HCT116 (cell line): ENCODE results near the gene MIDN. TPM values are rescaled to one million over a fixed set of nuclear protein-coding genes. Genes with fewer than 3 reads are reported as not detected.

ENCODE experiments used
- ATAC-seq: fragments of 200-7000 bp; cut with Tn5 transposase; 2 replicates; pipeline ENCODE4 v1.9.1; 2020; ENCODE audit warnings: mild to moderate bottlenecking, moderate library complexity
- BruUV-seq: library from RNA; stranded (reverse); fragments of 400-500 nt; replicated peaks from 2 replicates; lab custom pipeline; 2021; lab: Mats Ljungman, UMichigan
- CTCF ChIA-PET: fragments of 300-600 bp; sonication (Branson Sonifier 250); formaldehyde crosslinking; loops from one replicate; lab custom pipeline; 2021; ENCODE audit warnings: antibody characterized with exemption; lab: Charles Lee
- POLR2A ChIA-PET: fragments of 300-600, 350-600 bp; sonication (Branson Sonifier 250); formaldehyde crosslinking; loops from one replicate; lab custom pipeline; 2021; ENCODE audit warnings: antibody characterized with exemption; lab: Charles Lee
- RAD21 ChIA-PET, 2 experiments: fragments of 300-600 bp; sonication (Branson Sonifier 250); formaldehyde crosslinking; loops; one replicate each; lab custom pipeline; 2023; ENCODE audit warnings: low total read pairs in 2 of 2; ENCODE audit not compliant: uncharacterized antibody in 2 of 2, unreplicated experiment in 2 of 2, low non-redundant PET in 1 of 2; lab: Charles Lee
- DNase-seq: peaks from one replicate; pipeline ENCODE4 v3.0.0-alpha.2; 2010; ENCODE audit warnings: low read depth, low spot score
- H2AFZ ChIP-seq: fragments of 200-600 bp; shearing (Covaris generic), sonication (generic); 2 replicates; pipeline ENCODE4 v1.6.1; 2017; ENCODE audit warnings: low read depth, mixed run types, mixed read lengths, antibody characterized with exemption, low read length; ENCODE audit not compliant: poor library complexity, severe bottlenecking
- H3K27ac ChIP-seq: 2 replicates; pipeline ENCODE4 v1.5.1; 2012; ENCODE audit warnings: low read depth, low read length
- H3K27me3 ChIP-seq: fragments of 200-600 bp; sonication (generic); 2 replicates; pipeline ENCODE4 v1.6.1; 2016; ENCODE audit warnings: mixed run types, low read length, mixed read lengths; ENCODE audit not compliant: insufficient read depth
- H3K36me3 ChIP-seq, 2 experiments: fragments of 200-500 bp in 1 of 2; fragments of 200-600 bp in 1 of 2; sonication (Bioruptor generic) in 1 of 2; sonication (generic) in 1 of 2; 2 replicates each; pipeline versions ENCODE4 v1.5.1 to v1.6.1; 2014 to 2016; ENCODE audit warnings: low read length in 2 of 2, inconsistent platforms in 1 of 2, mixed read lengths in 1 of 2, mixed run types in 1 of 2; ENCODE audit not compliant: insufficient read depth in 2 of 2, control insufficient read depth in 1 of 2
- H3K4me1 ChIP-seq, 2 experiments: fragments of 200-600 bp in 1 of 2; sonication (generic) in 1 of 2; 2 replicates each; pipeline versions ENCODE4 v1.5.1 to v1.6.1; 2012 to 2017; ENCODE audit warnings: low read length in 2 of 2, inconsistent platforms in 1 of 2, mild to moderate bottlenecking in 1 of 2, mixed read lengths in 1 of 2, mixed run types in 1 of 2, moderate library complexity in 1 of 2; ENCODE audit not compliant: insufficient read depth in 2 of 2, control insufficient read depth in 1 of 2
- H3K4me2 ChIP-seq: fragments of 200-600 bp; sonication (generic); 2 replicates; pipeline ENCODE4 v1.6.1; 2017; ENCODE audit warnings: mixed run types, low read length, mixed read lengths
- H3K4me3 ChIP-seq, 2 experiments: fragments of 200-600 bp in 1 of 2; sonication (generic) in 1 of 2; replicated peaks in 1 of 2; 2 replicates each; pipeline ENCODE4 v1.5.1; 2011 to 2016; ENCODE audit warnings: low read length in 2 of 2, control low read depth in 1 of 2, low read depth in 1 of 2, mild to moderate bottlenecking in 1 of 2, mixed read lengths in 1 of 2, mixed run types in 1 of 2
- H3K79me2 ChIP-seq: fragments of 200-600 bp; sonication (generic); 2 replicates; pipeline ENCODE4 v1.6.1; 2017; ENCODE audit warnings: mild to moderate bottlenecking, mixed run types, low read length, moderate library complexity, mixed read lengths; ENCODE audit not compliant: insufficient read depth
- H3K9ac ChIP-seq: fragments of 200-600 bp; sonication (generic); 2 replicates; pipeline ENCODE4 v1.6.1; 2016; ENCODE audit warnings: low read length, mixed read lengths
- H3K9me2 ChIP-seq: fragments of 200-600 bp; sonication (generic), shearing (Covaris generic); 2 replicates; pipeline ENCODE4 v1.6.1; 2017; ENCODE audit warnings: mixed run types, mild to moderate bottlenecking, moderate library complexity; ENCODE audit not compliant: insufficient read depth
- H3K9me3 ChIP-seq, 2 experiments: fragments of 200-500 bp in 1 of 2; fragments of 200-600 bp in 1 of 2; sonication (Bioruptor generic) in 1 of 2; sonication (generic) in 1 of 2; 2 replicates each; pipeline ENCODE4 v1.6.1; 2014 to 2017; ENCODE audit warnings: low read length in 2 of 2, mixed read lengths in 2 of 2, inconsistent platforms in 1 of 2, low read depth in 1 of 2, mild to moderate bottlenecking in 1 of 2, mixed run types in 1 of 2, moderate library complexity in 1 of 2; ENCODE audit not compliant: control insufficient read depth in 1 of 2, insufficient read depth in 1 of 2
- H4K20me1 ChIP-seq: fragments of 200-600 bp; sonication (generic), shearing (Covaris generic); 2 replicates; pipeline ENCODE4 v1.6.1; 2017; ENCODE audit warnings: mixed run types, mild to moderate bottlenecking, moderate library complexity; ENCODE audit not compliant: insufficient read depth
- ATF3 ChIP-seq: IDR thresholded peaks from 2 replicates; pipeline ENCODE4 v1.6.1; 2012
- CEBPB ChIP-seq: IDR thresholded peaks from 2 replicates; pipeline ENCODE4 v1.6.1; 2012; ENCODE audit warnings: low read depth
- EGR1 ChIP-seq: IDR thresholded peaks from 2 replicates; pipeline ENCODE4 v1.6.1; 2012; ENCODE audit warnings: low read depth
- ELF1 ChIP-seq: IDR thresholded peaks from 2 replicates; pipeline ENCODE4 v1.6.1; 2012; ENCODE audit warnings: low read depth, borderline replicate concordance
- FOSL1 ChIP-seq: IDR thresholded peaks from 2 replicates; pipeline ENCODE4 v1.6.1; 2012; ENCODE audit warnings: low read depth
- POLR2A ChIP-seq: IDR thresholded peaks from 2 replicates; pipeline ENCODE4 v1.7.0; 2011; ENCODE audit warnings: borderline replicate concordance; ENCODE audit not compliant: insufficient read depth, insufficient read length; ENCODE audit errors: extremely low read depth
- RAD21 ChIP-seq: IDR thresholded peaks from 2 replicates; pipeline ENCODE4 v1.6.1; 2012; ENCODE audit warnings: low read depth, mild to moderate bottlenecking
- REST ChIP-seq: IDR thresholded peaks from 2 replicates; pipeline ENCODE4 v1.6.1; 2012; ENCODE audit warnings: low read depth
- SP1 ChIP-seq: IDR thresholded peaks from 2 replicates; pipeline ENCODE4 v1.6.1; 2012; ENCODE audit warnings: low read depth
- TCF7L2 ChIP-seq: IDR thresholded peaks from 2 replicates; pipeline ENCODE4 v1.7.0; 2011; ENCODE audit warnings: borderline replicate concordance, inconsistent platforms; ENCODE audit not compliant: insufficient read depth, insufficient read length; ENCODE audit errors: extremely low read depth
- YY1 ChIP-seq: IDR thresholded peaks from 2 replicates; pipeline ENCODE4 v1.6.1; 2011; ENCODE audit warnings: low read length, low read depth, moderate library complexity, mild to moderate bottlenecking; ENCODE audit not compliant: insufficient replicate concordance; ENCODE audit errors: extremely low read depth
- ZBTB33 ChIP-seq: IDR thresholded peaks from 2 replicates; pipeline ENCODE4 v1.6.1; 2011; ENCODE audit warnings: mild to moderate bottlenecking, low read length, moderate library complexity; ENCODE audit not compliant: insufficient replicate concordance; ENCODE audit errors: extremely low read depth
- ZNF274 ChIP-seq: fragments of 200-500 bp; sonication (Bioruptor generic); IDR thresholded peaks from 2 replicates; pipeline ENCODE4 v1.6.1; 2014; ENCODE audit warnings: mild to moderate bottlenecking, low read depth, low read length, inconsistent platforms
- intact Hi-C: fragments of 100-400 bp; cut with micrococcal nuclease; formaldehyde crosslinking; loops from 2 replicates; pipeline ENCODE4 v1.10.0; 2022
- total RNA-seq: library from RNA; stranded (reverse); gene quantifications from one replicate; pipeline ENCODE4 v1.2.1, GENCODE V29; 2021; ENCODE audit not compliant: unreplicated experiment
- TF ChIP-seq, protein P1 (sequence below), 3 experiments: fragments of 200-600 bp in 1 of 3; sonication (generic) in 1 of 3; IDR thresholded peaks in 2 of 3; conservative IDR thresholded peaks in 1 of 3; 2 replicates each; pipeline ENCODE4 v1.5.1; 2012 to 2017; ENCODE audit warnings: low read depth in 2 of 3, low read length in 2 of 3, antibody characterized with exemption in 1 of 3, borderline replicate concordance in 1 of 3, control low read depth in 1 of 3, mild to moderate bottlenecking in 1 of 3, mixed read lengths in 1 of 3, mixed run types in 1 of 3, moderate library complexity in 1 of 3; ENCODE audit not compliant: insufficient read depth in 1 of 3
- TF ChIP-seq, protein P2 (sequence below): IDR thresholded peaks from 2 replicates; pipeline ENCODE4 v1.6.1; 2012

The MIDN gene
- total RNA-seq, 1 experiment from 2014 or later: 146 TPM

GRCh38 chr19:1300744-1301490, 52.5 kb downstream of the MIDN start:
- POLR2A ChIA-PET: no interaction called here
- no peak overlapping the region for H2AFZ ChIP-seq
- H3K9ac ChIP-seq: no peak overlapping the region
- H3K9me3 ChIP-seq: no peaks in the 10 kb centered on the region
- no peak overlapping the region for H3K4me2 ChIP-seq
- no TSS peak for BruUV-seq
- no peak for ATAC-seq
- intact Hi-C loops: no loop called here
- DNase-seq: no peak
- H3K27me3 ChIP-seq: no peaks in the 10 kb centered on the region
- H3K9me2 ChIP-seq: no peaks in the 10 kb centered on the region
- no peaks in the 10 kb centered on the region for H3K36me3 ChIP-seq
- CTCF ChIA-PET: interaction anchor here (0.6 kb wide), 1 partner anchor 11 kb away, joined by 3 read pairs; no protein-coding TSS in a partner anchor
- no peak overlapping the region for H3K4me3 ChIP-seq
- peaks cover 2% of the 10 kb centered on the region in 2 experiments; a peak in 2 of 4 replicates for H3K4me1 ChIP-seq
- no peak for TF ChIP-seq CEBPB
- no peak for TF ChIP-seq ZNF274
- TF ChIP-seq, protein P1, sequence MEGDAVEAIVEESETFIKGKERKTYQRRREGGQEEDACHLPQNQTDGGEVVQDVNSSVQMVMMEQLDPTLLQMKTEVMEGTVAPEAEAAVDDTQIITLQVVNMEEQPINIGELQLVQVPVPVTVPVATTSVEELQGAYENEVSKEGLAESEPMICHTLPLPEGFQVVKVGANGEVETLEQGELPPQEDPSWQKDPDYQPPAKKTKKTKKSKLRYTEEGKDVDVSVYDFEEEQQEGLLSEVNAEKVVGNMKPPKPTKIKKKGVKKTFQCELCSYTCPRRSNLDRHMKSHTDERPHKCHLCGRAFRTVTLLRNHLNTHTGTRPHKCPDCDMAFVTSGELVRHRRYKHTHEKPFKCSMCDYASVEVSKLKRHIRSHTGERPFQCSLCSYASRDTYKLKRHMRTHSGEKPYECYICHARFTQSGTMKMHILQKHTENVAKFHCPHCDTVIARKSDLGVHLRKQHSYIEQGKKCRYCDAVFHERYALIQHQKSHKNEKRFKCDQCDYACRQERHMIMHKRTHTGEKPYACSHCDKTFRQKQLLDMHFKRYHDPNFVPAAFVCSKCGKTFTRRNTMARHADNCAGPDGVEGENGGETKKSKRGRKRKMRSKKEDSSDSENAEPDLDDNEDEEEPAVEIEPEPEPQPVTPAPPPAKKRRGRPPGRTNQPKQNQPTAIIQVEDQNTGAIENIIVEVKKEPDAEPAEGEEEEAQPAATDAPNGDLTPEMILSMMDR (IDR thresholded peaks at IDR 0.05 in 2 of 3, conservative IDR thresholded peaks at IDR 0.05 in 1 of 3; ENCODE audit: borderline replicate concordance in 1 of 3, insufficient read depth in 1 of 3, low read depth in 2 of 3, low read length in 2 of 3): no peak
- TF ChIP-seq YY1: no peak
- no peak for TF ChIP-seq REST
- no peak for TF ChIP-seq FOSL1
- TF ChIP-seq SP1: no peak
- no peak for TF ChIP-seq TCF7L2
- no peak for TF ChIP-seq ELF1
- TF ChIP-seq, protein P2, sequence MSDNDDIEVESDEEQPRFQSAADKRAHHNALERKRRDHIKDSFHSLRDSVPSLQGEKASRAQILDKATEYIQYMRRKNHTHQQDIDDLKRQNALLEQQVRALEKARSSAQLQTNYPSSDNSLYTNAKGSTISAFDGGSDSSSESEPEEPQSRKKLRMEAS: no peak
- no peak for TF ChIP-seq RAD21
- no peak for TF ChIP-seq ATF3
- no peak for TF ChIP-seq POLR2A
- TF ChIP-seq ZBTB33: no peak
- TF ChIP-seq EGR1: no peak
- no peak overlapping the region for H3K27ac ChIP-seq
- RAD21 ChIA-PET: no interaction called here
- H3K79me2 ChIP-seq: no peaks in the 10 kb centered on the region
- H4K20me1 ChIP-seq: no peaks in the 10 kb centered on the region
